ENCODE results near the gene UNKL. TPM values are rescaled to one million over a fixed set of nuclear protein-coding genes. Genes with fewer than 3 reads are reported as not detected.

Gene UNKL
- total RNA-seq, 2 donors from 2014 or later: 32.6 to 96.7 TPM

DNA sequence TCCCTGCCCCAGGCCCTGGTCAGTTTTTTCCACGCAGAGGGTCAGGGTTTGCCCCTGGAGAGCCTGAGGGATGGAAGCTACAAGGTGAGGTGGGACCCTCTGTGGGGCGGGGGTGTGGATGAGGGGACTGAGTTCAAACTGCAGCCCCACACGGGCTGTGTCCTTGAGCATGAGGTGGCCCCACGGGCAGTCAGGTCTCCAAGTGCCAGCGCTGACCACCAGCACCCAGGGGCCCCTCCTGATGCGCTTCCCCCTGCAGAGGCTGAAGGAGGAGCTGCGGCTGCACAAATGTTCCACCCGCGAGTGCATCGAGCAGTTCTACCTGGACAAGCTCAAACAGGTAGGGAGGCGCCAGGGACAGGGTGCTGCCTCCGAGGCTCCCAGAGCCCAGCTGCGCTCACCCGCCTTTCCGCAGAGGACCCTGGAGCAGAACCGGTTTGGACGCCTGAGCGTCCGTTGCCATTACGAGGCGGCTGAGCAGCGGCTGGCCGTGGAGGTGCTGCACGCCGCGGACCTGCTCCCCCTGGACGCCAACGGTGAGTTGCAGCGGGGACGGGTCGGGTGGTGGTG lies 67.1 kb downstream of the UNKL start:
- Histone ChIP-seq H3K4me1 (replicated peaks) (peaks cover 10% of the 10 kb centered on the region), H3K4me3 (no peak overlapping the region), H3K36me3 (peaks cover 0 to 10% of the 10 kb centered on the region in 2 donors), H3K27ac (no peak overlapping the region), H3K9me3 (no peaks in the 10 kb centered on the region), H3K27me3 (replicated peaks; ENCODE audit: insufficient read depth) (no peaks in the 10 kb centered on the region)
- peak; percentile 53 for DNase-seq (ENCODE audit: low spot score)
- TF ChIP-seq CTCF (IDR thresholded peaks at IDR 0.05) (no peak), POLR2AphosphoS5 (IDR thresholded peaks at IDR 0.05) (peak; percentile 18)
- intact Hi-C loops (cut with DNase I): no loop called here
- 63% methylated on average over 20 of the region's 31 CpGs for WGBS

- WGBS: 76% methylated on average over 31 of the region's 34 CpGs
- no peak for TF ChIP-seq CTCF (IDR thresholded peaks at IDR 0.05)
- TF ChIP-seq POLR2A (IDR thresholded peaks at IDR 0.05): no peak
- no peak for TF ChIP-seq POLR2AphosphoS5 (IDR thresholded peaks at IDR 0.05)
- H3K4me1 ChIP-seq (replicated peaks): peaks cover 9% of the 10 kb centered on the region
Measured at GRCh38 chr16:1346422-1347285, 67.8 kb downstream of the UNKL start.

GRCh38 chr16:1345651-1346421 lies 68.7 kb downstream of the UNKL start:
- Histone ChIP-seq H3K27me3 (replicated peaks; ENCODE audit: insufficient read depth) (no peaks in the 10 kb centered on the region), H3K4me1 (replicated peaks) (peaks cover 6% of the 10 kb centered on the region), H3K9me3 (no peaks in the 10 kb centered on the region), H3K27ac (no peak overlapping the region), H3K36me3 (peaks cover 0 to 10% of the 10 kb centered on the region in 2 donors), H3K4me3 (no peak overlapping the region)
- DNase-seq (ENCODE audit: low spot score): no peak
- intact Hi-C loops (cut with DNase I): no loop called here
- TF ChIP-seq CTCF (IDR thresholded peaks at IDR 0.05): no peak
- TF ChIP-seq POLR2A (IDR thresholded peaks at IDR 0.05): no peak
- no peak for TF ChIP-seq POLR2AphosphoS5 (IDR thresholded peaks at IDR 0.05)
- WGBS: 74% methylated on average over 29 of the region's 31 CpGs

More at GRCh38 chr16:1346422-1347285, 67.8 kb downstream of the UNKL start:
- no peak overlapping the region for H3K27ac ChIP-seq
- H3K4me3 ChIP-seq: no peak overlapping the region
- H3K36me3 ChIP-seq: peaks cover 0 to 10% of the 10 kb centered on the region in 2 donors
- H3K27me3 ChIP-seq (replicated peaks; ENCODE audit: insufficient read depth): no peaks in the 10 kb centered on the region
- intact Hi-C loops (cut with DNase I): no loop called here
- no peaks in the 10 kb centered on the region for H3K9me3 ChIP-seq
- DNase-seq (ENCODE audit: low spot score): no peak

DNA sequence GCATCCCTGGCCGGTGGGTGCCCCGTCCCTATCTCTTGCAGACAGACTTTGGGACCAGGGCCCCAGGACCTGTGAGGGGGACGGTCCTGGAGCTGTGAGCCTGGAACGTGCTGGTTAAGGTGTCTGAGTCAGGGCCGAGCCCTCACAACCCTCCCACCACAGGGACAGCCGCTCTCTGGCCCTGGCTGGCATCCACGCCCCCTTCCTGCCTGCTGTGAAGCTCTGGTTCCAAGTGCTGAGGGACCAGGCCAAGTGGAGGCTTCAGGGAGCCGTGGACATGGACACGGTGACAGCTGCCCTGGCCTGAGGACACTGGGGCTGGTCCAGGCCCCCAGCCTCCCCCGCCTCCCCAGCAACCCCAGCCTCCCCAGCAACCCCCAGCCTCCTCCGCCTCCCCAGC lies 69.4 kb downstream of the UNKL start:
- peaks cover 3% of the 10 kb centered on the region for H3K4me1 ChIP-seq (replicated peaks)
- TF ChIP-seq POLR2A (IDR thresholded peaks at IDR 0.05): no peak
- no peak for TF ChIP-seq CTCF (IDR thresholded peaks at IDR 0.05)
- no peak for TF ChIP-seq POLR2AphosphoS5 (IDR thresholded peaks at IDR 0.05)
- peaks cover 0 to 10% of the 10 kb centered on the region in 2 donors for H3K36me3 ChIP-seq
- intact Hi-C loops (cut with DNase I): no loop called here
- DNase-seq (ENCODE audit: low spot score): no peak
- no peaks in the 10 kb centered on the region for H3K9me3 ChIP-seq
- H3K4me3 ChIP-seq: no peak overlapping the region
- no peak overlapping the region for H3K27ac ChIP-seq
- H3K27me3 ChIP-seq (replicated peaks; ENCODE audit: insufficient read depth): no peaks in the 10 kb centered on the region
- WGBS: 78% methylated on average over 9 of the region's 11 CpGs
